Measurements from ENCODE around the gene MOB3B. TPM values are rescaled to one million over a fixed set of nuclear protein-coding genes. Genes with fewer than 3 reads are reported as not detected.
"Not testable (repeated sequence)": the region's sequence is repeated elsewhere in the genome, so short reads cannot be mapped to it uniquely, and the experiment has no call there.

The MOB3B gene
- total RNA-seq, 4 donors from 2014 or later = 16.2 to 23.7 (median 19.7) TPM

- TF ChIP-seq POLR2A (IDR thresholded peaks at IDR 0.05) (no peak), EP300 (IDR thresholded peaks at IDR 0.05) (no peak), CTCF (IDR thresholded peaks at IDR 0.05) (no peak)
- H3K27ac ChIP-seq = no peak overlapping the region
- DNase-seq (ENCODE audit: low spot score in 2 of 2) = no peak
- H3K27me3 ChIP-seq = no peaks in the 10 kb centered on the region
- H3K4me3 ChIP-seq = no peak overlapping the region
- no peaks in the 10 kb centered on the region for H3K36me3 ChIP-seq
- H3K9me3 ChIP-seq = no peaks in the 10 kb centered on the region
- H3K4me1 ChIP-seq = no peaks in the 10 kb centered on the region
- 69 to 94% methylated on average over 1 of the region's 1 CpG for WGBS, 2 donors
Observed at GRCh38 chr9:27422279-27422834, 107.3 kb downstream of the MOB3B start.

- no peak for DNase-seq (ENCODE audit: low spot score in 2 of 2)
- TF ChIP-seq CTCF (IDR thresholded peaks at IDR 0.05) (no peak), EP300 (IDR thresholded peaks at IDR 0.05) (no peak), POLR2A (IDR thresholded peaks at IDR 0.05) (no peak)
- 80 to 81% methylated on average over 2 of the region's 2 CpGs for WGBS, 2 donors
- no peak overlapping the region for H3K4me3 ChIP-seq
- no peaks in the 10 kb centered on the region for H3K36me3 ChIP-seq
- H3K27me3 ChIP-seq = no peaks in the 10 kb centered on the region
- no peaks in the 10 kb centered on the region for H3K4me1 ChIP-seq
- no peak overlapping the region for H3K27ac ChIP-seq
- no peaks in the 10 kb centered on the region for H3K9me3 ChIP-seq
Observed at GRCh38 chr9:27421577-27421976, 108.0 kb downstream of the MOB3B start.

GRCh38 chr9:27419558-27419957 is 110.1 kb downstream of the MOB3B start:
- not testable (repeated sequence) for H3K27me3 ChIP-seq; H3K27ac ChIP-seq; DNase-seq (ENCODE audit: low spot score in 2 of 2); H3K4me1 ChIP-seq; H3K9me3 ChIP-seq; H3K36me3 ChIP-seq; H3K4me3 ChIP-seq
- WGBS, 2 donors = 94 to 95% methylated on average over 3 of the region's 3 CpGs

GRCh38 chr9:27414220-27414761 is 115.3 kb downstream of the MOB3B start:
- Histone ChIP-seq H3K4me1 (peaks cover 0 to 26% (median 9%) of the 10 kb centered on the region in 4 donors), H3K9me3 (no peaks in the 10 kb centered on the region), H3K4me3 (peak overlapping the region in 2 of 4 donors; percentile 3 to 37), H3K27me3 (no peaks in the 10 kb centered on the region), H3K27ac (peak overlapping the region in 3 of 4 donors; percentile 43 to 75 (median 58)), H3K36me3 (no peaks in the 10 kb centered on the region)
- WGBS, 2 donors = 38 to 60% methylated on average over 4 of the region's 4 CpGs
- no peak for DNase-seq (ENCODE audit: low spot score in 2 of 2)
- TF ChIP-seq POLR2A (IDR thresholded peaks at IDR 0.05) = no peak
- no peak for TF ChIP-seq CTCF (IDR thresholded peaks at IDR 0.05)
- no peak for TF ChIP-seq EP300 (IDR thresholded peaks at IDR 0.05)

- H3K27ac ChIP-seq = peak overlapping the region in 3 of 4 donors; percentile 43 to 75 (median 58)
- TF ChIP-seq POLR2A (IDR thresholded peaks at IDR 0.05) (no peak), EP300 (IDR thresholded peaks at IDR 0.05) (no peak), CTCF (IDR thresholded peaks at IDR 0.05) (no peak)
- H3K27me3 ChIP-seq = no peaks in the 10 kb centered on the region
- 27 to 33% methylated on average over 6 of the region's 6 CpGs for WGBS, 2 donors
- no peaks in the 10 kb centered on the region for H3K9me3 ChIP-seq
- no peaks in the 10 kb centered on the region for H3K36me3 ChIP-seq
- DNase-seq (ENCODE audit: low spot score in 2 of 2) = no peak
- peaks cover 0 to 26% (median 9%) of the 10 kb centered on the region in 4 donors for H3K4me1 ChIP-seq
- peak overlapping the region in 3 of 4 donors; percentile 3 to 37 (median 10) for H3K4me3 ChIP-seq
Observed at GRCh38 chr9:27413511-27414219, 115.9 kb downstream of the MOB3B start.
